ENCODE measurements around the gene ASIC1. TPM values are rescaled to one million over a fixed set of nuclear protein-coding genes. Genes with fewer than 3 reads are reported as not detected.

The ASIC1 gene
- total RNA-seq, 1 experiment from 2014 or later = 6.0 TPM

- H2AFZ ChIP-seq (ENCODE audit: low read length) = no peak overlapping the region
- no peaks in the 10 kb centered on the region for H3K79me2 ChIP-seq (ENCODE audit: low read length)
- no peaks in the 10 kb centered on the region for H4K20me1 ChIP-seq (ENCODE audit: low read length)
- ATAC-seq (no peak), DNase-seq (no peak)
- H3K27me3 ChIP-seq (ENCODE audit: low read length) = no peaks in the 10 kb centered on the region
- BruUV-seq (replicated peaks) = no TSS peak
- ChIA-PET CTCF (interaction anchor here (0.6 kb wide), 1 partner anchor 72 kb away, joined by 5 read pairs; no protein-coding TSS in a partner anchor), POLR2A (ENCODE audit: unreplicated experiment) (no interaction called here)
- no peaks in the 10 kb centered on the region for H3K36me3 ChIP-seq (ENCODE audit: low read depth, low read length)
- H3K27ac ChIP-seq (ENCODE audit: low read length) = no peak overlapping the region
- H3K9ac ChIP-seq (ENCODE audit: low read length) = no peak overlapping the region
- no peak overlapping the region for H3K4me2 ChIP-seq (ENCODE audit: low read length)
- intact Hi-C loops (cut with micrococcal nuclease) = no loop called here
- no peaks in the 10 kb centered on the region for H3K9me2 ChIP-seq (replicated peaks; ENCODE audit: low read length)
- no peaks in the 10 kb centered on the region for H3F3A ChIP-seq (ENCODE audit: low read length, unreplicated experiment)
- H3K4me3 ChIP-seq (ENCODE audit: low read length) = no peak overlapping the region
- TF ChIP-seq CTCF (conservative IDR thresholded peaks at IDR 0.05; ENCODE audit: low read depth, low read length) (no peak), EZH2 (IDR thresholded peaks at IDR 0.05; ENCODE audit: low read length, unreplicated experiment) (no peak), EZH2phosphoT487 (IDR thresholded peaks at IDR 0.05; ENCODE audit: borderline replicate concordance, low read length) (no peak)
- H3K4me1 ChIP-seq (ENCODE audit: insufficient read depth, low read length) = no peaks in the 10 kb centered on the region
- no peaks in the 10 kb centered on the region for H3K9me3 ChIP-seq (ENCODE audit: low read length)
Measured at GRCh38 chr12:50049254-50050118, 7.9 kb upstream of the ASIC1 start.

- BruUV-seq (replicated peaks) = no TSS peak
- H3K4me2 ChIP-seq (ENCODE audit: low read length) = no peak overlapping the region
- no peaks in the 10 kb centered on the region for H3K4me1 ChIP-seq (ENCODE audit: insufficient read depth, low read length)
- H3K9me2 ChIP-seq (replicated peaks; ENCODE audit: low read length) = no peaks in the 10 kb centered on the region
- no peaks in the 10 kb centered on the region for H4K20me1 ChIP-seq (ENCODE audit: low read length)
- no peak overlapping the region for H3K27ac ChIP-seq (ENCODE audit: low read length)
- H3K9ac ChIP-seq (ENCODE audit: low read length) = no peak overlapping the region
- ChIA-PET CTCF (interaction anchor here (0.6 kb wide), 1 partner anchor 73 kb away, joined by 5 read pairs; no protein-coding TSS in a partner anchor), POLR2A (ENCODE audit: unreplicated experiment) (no interaction called here)
- intact Hi-C loops (cut with micrococcal nuclease) = no loop called here
- H3K9me3 ChIP-seq (ENCODE audit: low read length) = no peaks in the 10 kb centered on the region
- no peaks in the 10 kb centered on the region for H3K36me3 ChIP-seq (ENCODE audit: low read depth, low read length)
- H2AFZ ChIP-seq (ENCODE audit: low read length) = no peak overlapping the region
- DNase-seq (no peak), ATAC-seq (no peak)
- no peaks in the 10 kb centered on the region for H3F3A ChIP-seq (ENCODE audit: low read length, unreplicated experiment)
- no peaks in the 10 kb centered on the region for H3K79me2 ChIP-seq (ENCODE audit: low read length)
- no peaks in the 10 kb centered on the region for H3K27me3 ChIP-seq (ENCODE audit: low read length)
- no peak for TF ChIP-seq CTCF (conservative IDR thresholded peaks at IDR 0.05; ENCODE audit: low read depth, low read length)
- no peak for TF ChIP-seq EZH2 (IDR thresholded peaks at IDR 0.05; ENCODE audit: low read length, unreplicated experiment)
- TF ChIP-seq EZH2phosphoT487 (IDR thresholded peaks at IDR 0.05; ENCODE audit: borderline replicate concordance, low read length) = no peak
- no peak overlapping the region for H3K4me3 ChIP-seq (ENCODE audit: low read length)
Measured at GRCh38 chr12:50050119-50050385, 7.3 kb upstream of the ASIC1 start.

GRCh38 chr12:50050410-50051098, 6.8 kb upstream of the ASIC1 start:
- Histone ChIP-seq H3K27ac (ENCODE audit: low read length) (no peak overlapping the region), H3K36me3 (ENCODE audit: low read depth, low read length) (no peaks in the 10 kb centered on the region), H3K27me3 (ENCODE audit: low read length) (no peaks in the 10 kb centered on the region), H2AFZ (ENCODE audit: low read length) (no peak overlapping the region), H3K4me3 (ENCODE audit: low read length) (no peak overlapping the region), H3F3A (ENCODE audit: low read length, unreplicated experiment) (no peaks in the 10 kb centered on the region), H3K9me2 (replicated peaks; ENCODE audit: low read length) (no peaks in the 10 kb centered on the region), H3K9me3 (ENCODE audit: low read length) (no peaks in the 10 kb centered on the region), H4K20me1 (ENCODE audit: low read length) (no peaks in the 10 kb centered on the region), H3K4me2 (ENCODE audit: low read length) (no peak overlapping the region), H3K9ac (ENCODE audit: low read length) (no peak overlapping the region), H3K4me1 (ENCODE audit: insufficient read depth, low read length) (no peaks in the 10 kb centered on the region; the same call in 1 of the 2 replicates), H3K79me2 (ENCODE audit: low read length) (no peaks in the 10 kb centered on the region)
- POLR2A ChIA-PET (ENCODE audit: unreplicated experiment) = no interaction called here
- intact Hi-C loops (cut with micrococcal nuclease) = no loop called here
- CTCF ChIA-PET = interaction anchor here (0.6 kb wide), 1 partner anchor 73 kb away, joined by 5 read pairs; no protein-coding TSS in a partner anchor
- BruUV-seq (replicated peaks) = no TSS peak
- no peak for TF ChIP-seq CTCF (conservative IDR thresholded peaks at IDR 0.05; ENCODE audit: low read depth, low read length)
- no peak for ATAC-seq
- no peak for DNase-seq

Measured in PC-3 (cell line).